Glutamatergic neuron (in vitro differentiated cells): Measurements from ENCODE around the gene FBXO9. TPM values are rescaled to one million over a fixed set of nuclear protein-coding genes. Genes with fewer than 3 reads are reported as not detected.

Experiments used
- DNase-seq: peaks from one replicate; pipeline ENCODE4 v3.0.0; 2022
- H3K27ac Mint-ChIP-seq: one replicate; pipeline ENCODE4 v1.8.0; 2020; ENCODE audit warnings: mild to moderate bottlenecking, mixed read lengths, inconsistent platforms; ENCODE audit not compliant: unreplicated experiment
- H3K27me3 Mint-ChIP-seq: one replicate; pipeline ENCODE4 v1.8.0; 2020; ENCODE audit warnings: mild to moderate bottlenecking, moderate library complexity, mixed read lengths, inconsistent platforms; ENCODE audit not compliant: unreplicated experiment
- H3K36me3 Mint-ChIP-seq: one replicate; pipeline ENCODE4 v1.8.0; 2020; ENCODE audit warnings: mild to moderate bottlenecking, mixed read lengths, inconsistent platforms; ENCODE audit not compliant: unreplicated experiment
- H3K4me1 Mint-ChIP-seq: one replicate; pipeline ENCODE4 v1.8.0; 2020; ENCODE audit warnings: mild to moderate bottlenecking, low read depth, mixed read lengths, inconsistent platforms; ENCODE audit not compliant: unreplicated experiment
- H3K4me3 Mint-ChIP-seq: one replicate; pipeline ENCODE4 v1.8.0; 2020; ENCODE audit warnings: mild to moderate bottlenecking, mixed read lengths, inconsistent platforms; ENCODE audit not compliant: unreplicated experiment
- H3K9me3 Mint-ChIP-seq: one replicate; pipeline ENCODE4 v1.8.0; 2020; ENCODE audit warnings: mild to moderate bottlenecking, moderate library complexity, mixed read lengths, inconsistent platforms; ENCODE audit not compliant: unreplicated experiment
- CTCF ChIP-seq: fragments of 200-600 bp; sonication (generic); IDR thresholded peaks from one replicate; pipeline ENCODE4 v1.5.0; 2021; ENCODE audit not compliant: partially characterized antibody, unreplicated experiment
- total RNA-seq: library from RNA; stranded (reverse); fragmentation: NEBNext Ultra II Directional; extraction: Animal tissue kit (Norgen Biotek cat#: 25700); gene quantifications from one replicate; pipeline ENCODE4 v1.2.1, GENCODE V29; 2021; ENCODE audit not compliant: unreplicated experiment

FBXO9 gene
- total RNA-seq, 1 donor from 2014 or later, result 49.1 TPM

DNA sequence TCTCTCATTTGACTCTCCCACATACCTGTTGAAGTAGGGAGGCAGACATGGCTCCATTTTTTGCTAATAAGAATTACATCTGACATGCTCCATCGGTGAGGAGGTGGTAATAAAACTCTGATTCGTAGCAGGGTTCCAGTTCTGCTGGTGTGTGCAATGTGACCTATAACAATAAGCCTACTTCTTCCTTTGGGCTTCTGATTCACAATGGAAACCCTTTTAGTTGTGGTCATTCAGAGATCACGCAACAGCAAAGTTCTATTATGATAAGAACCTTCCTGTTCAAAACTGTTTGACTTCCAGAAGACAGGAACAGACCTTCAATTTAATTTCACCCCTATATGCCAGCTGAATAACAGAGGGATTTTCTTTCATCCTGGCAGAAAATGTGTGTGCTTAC, 38.7 kb upstream of the FBXO9 start:
- Mint-ChIP-seq H3K4me1 (peaks cover 25% of the 10 kb centered on the region), H3K27ac (no peak overlapping the region), H3K9me3 (peaks cover 1% of the 10 kb centered on the region), H3K4me3 (no peak overlapping the region), H3K36me3 (peaks cover 4% of the 10 kb centered on the region), H3K27me3 (no peaks in the 10 kb centered on the region)
- no peak for DNase-seq
- no peak for TF ChIP-seq CTCF

DNA sequence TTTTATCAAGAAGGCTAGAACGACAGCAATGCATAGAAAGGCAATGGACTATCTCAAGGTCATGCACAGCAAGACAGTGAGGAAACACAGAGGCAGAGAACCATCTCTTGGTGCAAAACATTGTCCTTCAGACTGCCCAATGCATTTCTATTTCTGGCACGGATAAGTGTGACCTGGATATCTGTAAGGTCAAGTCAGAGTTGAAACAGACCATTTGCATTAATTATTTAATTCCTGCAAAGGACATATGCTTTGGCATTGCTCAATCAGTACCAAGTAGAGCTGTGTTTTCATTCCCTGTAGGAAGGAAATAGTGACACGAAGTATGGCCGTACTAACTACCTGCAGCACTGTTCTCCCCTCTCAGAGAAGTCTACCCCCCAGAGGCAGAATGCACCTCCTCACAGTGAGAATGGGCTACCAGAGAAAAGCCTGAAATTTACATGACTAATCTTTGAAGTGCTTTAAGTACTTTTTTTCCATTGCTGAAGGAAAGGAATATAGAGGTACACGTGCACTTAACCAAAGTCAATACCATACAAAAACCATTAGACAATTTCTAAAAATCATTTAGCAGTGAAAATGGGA, 38.0 kb upstream of the FBXO9 start:
- Mint-ChIP-seq H3K27me3 (no peaks in the 10 kb centered on the region), H3K4me1 (peaks cover 25% of the 10 kb centered on the region), H3K36me3 (peaks cover 4% of the 10 kb centered on the region), H3K27ac (peak overlapping the region; percentile 59), H3K9me3 (peaks cover 1% of the 10 kb centered on the region), H3K4me3 (no peak overlapping the region)
- no peak for DNase-seq
- no peak for TF ChIP-seq CTCF

GRCh38 chr6:53028467-53028866, 36.7 kb upstream of the FBXO9 start:
- Mint-ChIP-seq H3K36me3 (peaks cover 4% of the 10 kb centered on the region), H3K27me3 (no peaks in the 10 kb centered on the region), H3K9me3 (peaks cover 1% of the 10 kb centered on the region), H3K4me1 (peaks cover 25% of the 10 kb centered on the region), H3K27ac (peak overlapping the region; percentile 15), H3K4me3 (no peak overlapping the region)
- no peak for DNase-seq
- no peak for TF ChIP-seq CTCF

DNA sequence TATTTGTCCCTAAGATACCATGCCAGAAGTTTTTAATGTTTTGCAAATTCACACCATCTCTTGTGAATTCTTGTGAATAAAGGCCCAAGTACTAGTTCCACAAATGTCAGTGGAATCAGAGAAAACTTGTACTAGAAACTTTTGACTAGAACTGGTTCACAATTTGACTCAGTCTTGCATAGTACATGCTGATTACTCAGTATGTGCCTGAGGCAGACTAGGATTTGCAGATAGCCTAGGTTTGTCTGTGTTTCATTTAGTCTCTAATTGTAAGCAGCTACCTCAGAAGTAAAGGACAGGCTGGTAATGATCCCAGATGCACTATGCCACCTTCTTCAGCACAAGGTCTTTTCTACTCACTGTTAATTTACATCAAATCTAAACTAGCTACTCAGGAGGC, 35.9 kb upstream of the FBXO9 start:
- Mint-ChIP-seq H3K27ac (peak overlapping the region; percentile 24), H3K4me1 (peaks cover 25% of the 10 kb centered on the region), H3K4me3 (peak overlapping the region; percentile 12), H3K27me3 (no peaks in the 10 kb centered on the region), H3K36me3 (peaks cover 4% of the 10 kb centered on the region), H3K9me3 (peaks cover 1% of the 10 kb centered on the region)
- no peak for DNase-seq
- TF ChIP-seq CTCF, result no peak

GRCh38 chr6:53029761-53030160, 35.4 kb upstream of the FBXO9 start:
- Mint-ChIP-seq H3K4me3 (no peak overlapping the region), H3K27me3 (no peaks in the 10 kb centered on the region), H3K9me3 (peaks cover 1% of the 10 kb centered on the region), H3K4me1 (peaks cover 25% of the 10 kb centered on the region), H3K27ac (peak overlapping the region; percentile 79), H3K36me3 (peaks cover 4% of the 10 kb centered on the region)
- TF ChIP-seq CTCF, result no peak
- peak; percentile 52 for DNase-seq
